ENCODE data around the gene AGAP1.

DNA sequence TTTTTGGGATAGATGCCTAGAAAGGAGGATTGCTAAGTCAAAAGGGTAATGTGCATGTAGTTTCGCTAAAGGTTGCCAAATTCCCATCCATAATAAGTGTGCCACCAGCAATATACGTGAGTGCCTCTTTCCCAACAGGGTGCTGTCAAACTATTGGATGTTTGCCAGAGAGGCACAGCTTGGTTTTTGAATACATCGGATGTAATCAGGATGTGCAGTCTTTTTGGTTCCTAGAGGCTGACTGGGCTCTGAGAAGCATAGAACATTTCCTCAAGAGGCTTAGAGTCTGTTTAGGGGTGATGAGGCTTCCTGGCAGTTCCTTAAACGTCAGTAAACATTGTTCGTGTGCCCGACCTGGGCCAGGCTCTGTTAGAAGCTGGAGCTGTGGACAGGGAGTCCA, 28.0 kb downstream of the AGAP1 start:
- TF ChIP-seq, protein P1, sequence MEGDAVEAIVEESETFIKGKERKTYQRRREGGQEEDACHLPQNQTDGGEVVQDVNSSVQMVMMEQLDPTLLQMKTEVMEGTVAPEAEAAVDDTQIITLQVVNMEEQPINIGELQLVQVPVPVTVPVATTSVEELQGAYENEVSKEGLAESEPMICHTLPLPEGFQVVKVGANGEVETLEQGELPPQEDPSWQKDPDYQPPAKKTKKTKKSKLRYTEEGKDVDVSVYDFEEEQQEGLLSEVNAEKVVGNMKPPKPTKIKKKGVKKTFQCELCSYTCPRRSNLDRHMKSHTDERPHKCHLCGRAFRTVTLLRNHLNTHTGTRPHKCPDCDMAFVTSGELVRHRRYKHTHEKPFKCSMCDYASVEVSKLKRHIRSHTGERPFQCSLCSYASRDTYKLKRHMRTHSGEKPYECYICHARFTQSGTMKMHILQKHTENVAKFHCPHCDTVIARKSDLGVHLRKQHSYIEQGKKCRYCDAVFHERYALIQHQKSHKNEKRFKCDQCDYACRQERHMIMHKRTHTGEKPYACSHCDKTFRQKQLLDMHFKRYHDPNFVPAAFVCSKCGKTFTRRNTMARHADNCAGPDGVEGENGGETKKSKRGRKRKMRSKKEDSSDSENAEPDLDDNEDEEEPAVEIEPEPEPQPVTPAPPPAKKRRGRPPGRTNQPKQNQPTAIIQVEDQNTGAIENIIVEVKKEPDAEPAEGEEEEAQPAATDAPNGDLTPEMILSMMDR (IDR thresholded peaks at IDR 0.05), result no peak
- TF ChIP-seq POLR2A (IDR thresholded peaks at IDR 0.05), result no peak
